ENCODE measurements around the gene USP19. TPM values are rescaled to one million over a fixed set of nuclear protein-coding genes. Genes with fewer than 3 reads are reported as not detected.
A peak's percentile ranks its signal among the peaks of the same experiment; 100 is the strongest.

Gene USP19
- total RNA-seq, 3 donors from 2014 or later, result 65.7 to 84.7 (median 82.6) TPM

- intact Hi-C loops (cut with DNase I, micrococcal nuclease), result no loop called here
- DNase-seq, result peak in 1 of 3 donors; percentile 29
- TF ChIP-seq CTCF (IDR thresholded peaks at IDR 0.05), result no peak
- ATAC-seq, result no peak
- peaks cover 22% of the 10 kb centered on the region for H3K4me1 ChIP-seq (ENCODE audit: low read depth)
- no peak overlapping the region for H3K4me3 ChIP-seq
- peaks cover 13% of the 10 kb centered on the region for H3K36me3 ChIP-seq (ENCODE audit: low read depth)
- H3K9me3 ChIP-seq, result no peaks in the 10 kb centered on the region
Observed at GRCh38 chr3:49098910-49099630, 21.6 kb downstream of the USP19 start.

DNA sequence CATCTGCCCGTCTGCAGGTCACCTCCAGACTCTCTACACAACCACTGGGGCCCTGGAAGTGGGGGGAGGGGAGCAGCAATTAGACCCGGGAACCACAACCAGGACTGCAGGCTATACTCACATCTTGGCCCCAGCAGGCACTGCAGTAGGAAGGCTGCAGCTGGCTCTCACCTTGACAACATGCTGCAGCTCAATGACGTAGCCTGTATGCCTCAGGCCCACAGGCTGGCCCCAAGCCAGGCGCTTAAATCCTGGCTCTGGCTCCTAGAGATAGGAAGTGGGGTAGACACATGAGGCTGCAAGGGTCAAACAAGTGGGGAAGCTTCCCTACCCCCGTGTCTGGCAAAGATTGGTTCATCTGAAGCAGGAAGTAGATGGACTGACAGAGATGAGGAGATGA, 22.2 kb downstream of the USP19 start:
- no peak for ATAC-seq
- H3K4me1 ChIP-seq (ENCODE audit: low read depth), result peaks cover 16% of the 10 kb centered on the region
- TF ChIP-seq CTCF (IDR thresholded peaks at IDR 0.05), result no peak
- intact Hi-C loops (cut with DNase I, micrococcal nuclease), result no loop called here
- peak in 1 of 3 donors; percentile 29 for DNase-seq
- H3K36me3 ChIP-seq (ENCODE audit: low read depth), result peaks cover 13% of the 10 kb centered on the region
- no peak overlapping the region for H3K4me3 ChIP-seq
- no peaks in the 10 kb centered on the region for H3K9me3 ChIP-seq

GRCh38 chr3:49093853-49094767, 26.5 kb downstream of the USP19 start, which contains the start of gene QRICH1:
QRICH1 (minus strand) TSS chr3:49094071; CDS start chr3:49077017, 17,054 bp downstream.
- intact Hi-C loops (cut with DNase I, micrococcal nuclease), result no loop called here
- ATAC-seq, result peak; percentile 91

GRCh38 chr3:49092938-49093852, 27.4 kb downstream of the USP19 start:
- Histone ChIP-seq H3K9me3 (no peaks in the 10 kb centered on the region), H3K36me3 (ENCODE audit: low read depth) (no peaks in the 10 kb centered on the region), H3K4me3 (peak overlapping the region; percentile 91), H3K4me1 (ENCODE audit: low read depth) (peaks cover 24% of the 10 kb centered on the region)
- ATAC-seq (peak; percentile 76), DNase-seq (peak; percentile 89 to 94 (median 90))
- intact Hi-C loops (cut with DNase I, micrococcal nuclease), result no loop called here
- no peak for TF ChIP-seq CTCF (IDR thresholded peaks at IDR 0.05)

More at GRCh38 chr3:49093853-49094767, 26.5 kb downstream of the USP19 start, which contains the start of gene QRICH1:
- TF ChIP-seq CTCF (IDR thresholded peaks at IDR 0.05), result peak; percentile 44
- no peaks in the 10 kb centered on the region for H3K9me3 ChIP-seq
- DNase-seq, result peak; percentile 98
- peaks cover 24% of the 10 kb centered on the region for H3K4me1 ChIP-seq (ENCODE audit: low read depth)
- H3K4me3 ChIP-seq, result peak within 1 kb of the TSS; percentile 91
- H3K36me3 ChIP-seq (ENCODE audit: low read depth), result no peaks in the 10 kb centered on the region

DNA sequence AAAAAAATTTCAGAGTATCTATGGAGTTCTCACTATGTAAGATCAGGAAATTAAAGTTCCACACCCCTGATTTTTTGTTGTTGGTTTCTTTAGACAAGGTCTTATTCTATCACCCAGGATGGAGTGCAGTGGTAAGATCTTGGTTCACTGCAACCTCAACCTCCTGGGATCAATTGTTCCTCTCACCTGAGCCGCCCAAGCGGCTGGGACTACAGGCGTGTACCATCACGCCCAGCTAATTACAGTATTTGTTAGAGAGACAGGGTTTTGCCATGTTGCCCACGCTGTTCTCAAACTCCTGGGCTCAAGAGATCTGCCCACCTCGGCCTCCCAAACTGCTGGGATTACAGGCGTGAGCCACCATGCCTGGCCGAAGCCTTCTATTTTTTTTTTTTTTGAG, 39.2 kb downstream of the USP19 start:
- ATAC-seq, result no peak
- intact Hi-C loops (cut with DNase I, micrococcal nuclease), result no loop called here

More for the DNA sequence above, 39.2 kb downstream of the USP19 start:
- no peak for TF ChIP-seq CTCF (IDR thresholded peaks at IDR 0.05)
- no peak for DNase-seq
- no peak overlapping the region for H3K4me3 ChIP-seq
- H3K9me3 ChIP-seq, result no peaks in the 10 kb centered on the region
- no peaks in the 10 kb centered on the region for H3K4me1 ChIP-seq (ENCODE audit: low read depth)
- no peaks in the 10 kb centered on the region for H3K36me3 ChIP-seq (ENCODE audit: low read depth)
